GM23248 (cell line): ENCODE measurements around the gene SMARCA2. TPM values are rescaled to one million over a fixed set of nuclear protein-coding genes. Genes with fewer than 3 reads are reported as not detected.
"Not testable (repeated sequence)": the region's sequence is repeated elsewhere in the genome, so short reads cannot be mapped to it uniquely, and the experiment has no call there.

Source experiments
- DNase-seq: peaks from one replicate; pipeline ENCODE4 v3.0.0-alpha.2; 2015
- H2AFZ ChIP-seq: fragments of 200-600 bp; sonication (generic); 2 replicates; pipeline ENCODE4 v1.6.1; 2016; ENCODE audit warnings: antibody characterized with exemption
- H3F3A ChIP-seq: fragments of 200-600 bp; sonication (generic); 2 replicates; pipeline ENCODE4 v1.6.1; 2016; ENCODE audit warnings: mild to moderate bottlenecking, antibody characterized with exemption, mixed run types; ENCODE audit not compliant: insufficient read depth
- H3K27ac ChIP-seq: fragments of 200-600 bp; sonication (generic); 2 replicates; pipeline ENCODE4 v1.5.1; 2016; ENCODE audit warnings: mild to moderate bottlenecking
- H3K27me3 ChIP-seq: fragments of 200-600 bp; sonication (generic); replicated peaks from 2 replicates; pipeline ENCODE4 v1.6.1; 2016; ENCODE audit warnings: mild to moderate bottlenecking; ENCODE audit not compliant: insufficient read depth
- H3K36me3 ChIP-seq: fragments of 200-600 bp; sonication (generic); 2 replicates; pipeline ENCODE4 v1.6.1; 2016; ENCODE audit warnings: low read depth, mild to moderate bottlenecking
- H3K4me1 ChIP-seq: fragments of 200-600 bp; sonication (generic); 2 replicates; pipeline ENCODE4 v1.6.1; 2016; ENCODE audit warnings: mild to moderate bottlenecking; ENCODE audit not compliant: insufficient read depth
- H3K4me2 ChIP-seq: fragments of 200-600 bp; sonication (generic); one replicate; pipeline ENCODE4 v1.6.1; 2016; ENCODE audit warnings: mild to moderate bottlenecking; ENCODE audit not compliant: unreplicated experiment
- H3K4me3 ChIP-seq: fragments of 200-600 bp; sonication (generic); 2 replicates; pipeline ENCODE4 v1.5.1; 2016; ENCODE audit warnings: mild to moderate bottlenecking
- H3K79me2 ChIP-seq: fragments of 200-600 bp; sonication (generic); 2 replicates; pipeline ENCODE4 v1.6.1; 2016; ENCODE audit warnings: mild to moderate bottlenecking; ENCODE audit not compliant: insufficient read depth
- H3K9ac ChIP-seq: fragments of 200-600 bp; sonication (generic); 2 replicates; pipeline ENCODE4 v1.6.1; 2016; ENCODE audit warnings: mild to moderate bottlenecking
- H3K9me2 ChIP-seq: fragments of 200-600 bp; sonication (generic); 2 replicates; pipeline ENCODE4 v1.6.1; 2016; ENCODE audit warnings: mixed run types, mild to moderate bottlenecking, moderate library complexity; ENCODE audit not compliant: insufficient read depth
- H3K9me3 ChIP-seq: fragments of 200-600 bp; sonication (generic); one replicate; pipeline ENCODE4 v1.6.1; 2017; ENCODE audit warnings: low read depth
- H4K20me1 ChIP-seq: fragments of 200-600 bp; sonication (generic); 2 replicates; pipeline ENCODE4 v1.6.0; 2016; ENCODE audit not compliant: insufficient read depth
- EZH2 ChIP-seq: fragments of 200-600 bp; sonication (generic); IDR thresholded peaks from 2 replicates; pipeline ENCODE4 v1.6.1; 2018; ENCODE audit warnings: antibody characterized with exemption, mild to moderate bottlenecking; ENCODE audit not compliant: insufficient read depth, poor library complexity, severe bottlenecking
- EZH2phosphoT487 ChIP-seq: fragments of 200-600 bp; sonication (generic); IDR thresholded peaks from 2 replicates; pipeline ENCODE4 v1.6.1; 2018; ENCODE audit warnings: antibody characterized with exemption, moderate library complexity, mild to moderate bottlenecking, low read depth; ENCODE audit not compliant: insufficient read depth
- WGBS, 2 experiments: methylation state at CpG; one replicate each; pipeline ENCODE4 v1.1.6; 2015 to 2017; ENCODE audit warnings: low lambda C conversion rate in 2 of 2, low coverage in 1 of 2; ENCODE audit errors: missing lambda C conversion rate in 2 of 2; 5-methylcytosine and 5-hydroxymethylcytosine counted together
- in situ Hi-C: fragments of 300-500 bp; cut with MboI; formaldehyde crosslinking; loops from 2 replicates; pipeline ENCODE4 v1.15.0; 2020
- polyA plus RNA-seq: library from polyadenylated mRNA; unstranded; fragments of >200 nt; fragmentation: Nextera tagmentation; extraction: Ambion mirVana; gene quantifications from 2 replicates; pipeline ENCODE4 v1.2.1, GENCODE V29; 2016
- total RNA-seq: library from RNA; depleted of rRNA; stranded (reverse); fragments of >200 nt; shearing (Covaris generic); gene quantifications from 2 replicates; pipeline ENCODE4 v1.2.3, GENCODE V29; 2014

Gene SMARCA2
- total and polyA plus RNA-seq, 2 experiments from 2014 or later: 26.7 to 47.4 TPM

DNA sequence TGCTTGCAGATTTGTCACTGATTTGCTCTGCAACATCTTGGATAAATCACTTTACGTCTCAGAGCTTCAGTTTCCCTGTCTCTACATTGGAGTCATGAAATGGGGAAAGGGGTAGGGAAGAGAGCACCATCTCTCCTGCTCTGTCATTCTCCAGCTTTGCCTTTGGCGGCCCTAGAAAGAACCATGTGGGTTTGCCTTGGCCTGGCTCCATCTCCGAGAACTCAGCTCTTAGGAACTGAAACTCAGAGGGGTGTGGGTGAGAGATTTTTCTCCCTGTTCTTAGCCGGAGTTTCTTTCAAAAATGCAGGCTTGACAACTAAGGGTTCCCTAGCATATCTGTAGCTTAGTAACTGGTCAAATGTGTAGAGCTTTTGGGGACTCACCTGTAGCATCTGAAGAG lies 123.5 kb downstream of the SMARCA2 start:
- Histone ChIP-seq H3K27ac (no peak overlapping the region), H3K4me2 (no peak overlapping the region), H3K4me3 (no peak overlapping the region), H3K4me1 (peaks cover 9% of the 10 kb centered on the region; the same call in 1 of the 2 replicates), H4K20me1 (no peaks in the 10 kb centered on the region; the same call in 1 of the 2 replicates), H3K9me3 (no peaks in the 10 kb centered on the region), H3K79me2 (peaks cover 54% of the 10 kb centered on the region), H3K36me3 (no peaks in the 10 kb centered on the region), H3K27me3 (no peaks in the 10 kb centered on the region), H3F3A (no peaks in the 10 kb centered on the region), H3K9me2 (no peaks in the 10 kb centered on the region; the same call in 1 of the 2 replicates), H2AFZ (no peak overlapping the region), H3K9ac (no peak overlapping the region)
- in situ Hi-C loops: no loop called here
- 96 to 97% methylated on average over 4 of the region's 4 CpGs for WGBS, 2 experiments
- no peak for TF ChIP-seq EZH2
- no peak for DNase-seq

- Histone ChIP-seq H3K9ac (no peak overlapping the region), H4K20me1 (no peaks in the 10 kb centered on the region; the same call in 1 of the 2 replicates), H3K27ac (no peak overlapping the region), H2AFZ (no peak overlapping the region), H3K9me2 (no peaks in the 10 kb centered on the region; the same call in 1 of the 2 replicates), H3K27me3 (no peaks in the 10 kb centered on the region), H3F3A (no peaks in the 10 kb centered on the region), H3K79me2 (peaks cover 48% of the 10 kb centered on the region; the same call in 1 of the 2 replicates), H3K4me1 (no peaks in the 10 kb centered on the region), H3K9me3 (no peaks in the 10 kb centered on the region), H3K4me3 (no peak overlapping the region), H3K36me3 (no peaks in the 10 kb centered on the region), H3K4me2 (no peak overlapping the region)
- TF ChIP-seq EZH2phosphoT487 (no peak), EZH2 (no peak)
- 95 to 96% methylated on average over 4 of the region's 4 CpGs for WGBS, 2 experiments
- in situ Hi-C loops: no loop called here
- no peak for DNase-seq
Measured at GRCh38 chr9:2140600-2141223, 125.6 kb downstream of the SMARCA2 start.

DNA sequence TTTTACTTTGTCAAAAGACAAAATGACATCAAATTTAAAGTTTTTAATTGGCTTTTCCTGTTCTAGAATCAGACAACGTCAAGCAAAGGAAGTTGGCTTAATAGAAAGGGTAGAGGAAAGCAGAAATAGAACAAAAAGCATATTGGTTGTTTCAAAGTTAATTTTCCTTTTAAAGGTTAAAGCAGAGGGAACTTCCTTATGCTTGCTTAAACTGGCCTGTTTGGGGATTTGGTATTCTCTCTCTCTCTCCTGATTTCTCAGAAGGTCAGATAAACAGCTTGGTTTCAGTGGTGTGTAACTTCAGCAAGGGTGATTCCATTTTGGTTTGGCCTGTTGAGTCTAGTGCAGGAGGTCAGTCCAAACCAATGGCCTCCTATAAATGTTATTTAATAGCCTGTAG lies 127.1 kb downstream of the SMARCA2 start:
- no peaks in the 10 kb centered on the region for H3F3A ChIP-seq
- no peaks in the 10 kb centered on the region; the same call in 1 of the 2 replicates for H4K20me1 ChIP-seq
- H3K9me2 ChIP-seq: no peaks in the 10 kb centered on the region; the same call in 1 of the 2 replicates
- no peaks in the 10 kb centered on the region for H3K4me1 ChIP-seq
- no peak overlapping the region for H3K4me2 ChIP-seq
- in situ Hi-C loops: no loop called here
- no peak overlapping the region for H3K9ac ChIP-seq
- peaks cover 48% of the 10 kb centered on the region; the same call in 1 of the 2 replicates for H3K79me2 ChIP-seq
- WGBS, 2 experiments: 46 to 62% methylated on average over 1 of the region's 1 CpG
- no peak for DNase-seq
- H3K4me3 ChIP-seq: no peak overlapping the region
- no peaks in the 10 kb centered on the region for H3K27me3 ChIP-seq
- no peak overlapping the region for H3K27ac ChIP-seq
- no peaks in the 10 kb centered on the region for H3K36me3 ChIP-seq
- no peaks in the 10 kb centered on the region for H3K9me3 ChIP-seq
- no peak overlapping the region for H2AFZ ChIP-seq
- no peak for TF ChIP-seq EZH2phosphoT487
- no peak for TF ChIP-seq EZH2

- no peak overlapping the region for H3K9ac ChIP-seq
- DNase-seq: no peak
- H3K27me3 ChIP-seq: no peaks in the 10 kb centered on the region
- peaks cover 43% of the 10 kb centered on the region for H3K79me2 ChIP-seq
- in situ Hi-C loops: loop anchor here (5.0 kb wide), 1 partner anchor 583 kb away; no protein-coding TSS in a partner anchor
- no peaks in the 10 kb centered on the region for H3K9me3 ChIP-seq
- no peak overlapping the region for H2AFZ ChIP-seq
- WGBS, 2 experiments: 98 to 100% methylated on average over 3 of the region's 3 CpGs
- no peak for TF ChIP-seq EZH2phosphoT487
- H3K27ac ChIP-seq: no peak overlapping the region
- no peaks in the 10 kb centered on the region for H3F3A ChIP-seq
- no peaks in the 10 kb centered on the region; the same call in 1 of the 2 replicates for H4K20me1 ChIP-seq
- H3K36me3 ChIP-seq: no peaks in the 10 kb centered on the region
- no peaks in the 10 kb centered on the region for H3K4me1 ChIP-seq
- no peaks in the 10 kb centered on the region for H3K9me2 ChIP-seq
- H3K4me2 ChIP-seq: no peak overlapping the region
- H3K4me3 ChIP-seq: no peak overlapping the region
Measured at GRCh38 chr9:2144619-2145018, 129.5 kb downstream of the SMARCA2 start.

DNA sequence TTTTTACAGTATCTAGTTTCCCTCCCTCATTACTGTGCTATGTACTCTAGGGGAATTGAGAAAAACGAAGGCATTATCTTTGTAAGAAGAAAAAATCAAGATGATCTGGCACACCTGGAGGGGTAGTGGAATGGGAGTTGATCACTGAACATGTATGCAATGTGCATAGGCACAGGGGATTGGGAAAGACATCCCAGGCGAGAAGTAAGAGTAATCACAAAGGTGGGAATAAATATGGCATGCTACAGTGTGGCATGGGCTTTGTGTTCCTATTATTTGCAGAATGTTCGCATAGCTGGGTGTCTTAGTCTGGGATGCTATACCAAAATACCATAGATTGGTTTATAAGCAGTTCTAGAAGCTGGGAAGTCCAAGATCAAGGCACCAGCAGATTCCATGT lies 130.6 kb downstream of the SMARCA2 start:
- in situ Hi-C loops: loop anchor here (5.0 kb wide), 1 partner anchor 582 kb away; no protein-coding TSS in a partner anchor

GRCh38 chr9:2146700-2147099 lies 131.6 kb downstream of the SMARCA2 start:
- H3K9me2 ChIP-seq, H4K20me1 ChIP-seq, DNase-seq, H3K36me3 ChIP-seq, H3K4me1 ChIP-seq, H3K9me3 ChIP-seq, H2AFZ ChIP-seq, H3F3A ChIP-seq, H3K9ac ChIP-seq, H3K4me3 ChIP-seq, H3K4me2 ChIP-seq, H3K27me3 ChIP-seq, H3K27ac ChIP-seq: not testable (repeated sequence)
- in situ Hi-C loops: loop anchor here (5.0 kb wide), 1 partner anchor 581 kb away; no protein-coding TSS in a partner anchor
- peaks cover 53% of the 10 kb centered on the region for H3K79me2 ChIP-seq

More for the DNA sequence above, 130.6 kb downstream of the SMARCA2 start:
- Histone ChIP-seq H3K36me3 (no peaks in the 10 kb centered on the region), H3K4me1 (no peaks in the 10 kb centered on the region), H3K9ac (no peak overlapping the region), H2AFZ (no peak overlapping the region), H3K27me3 (no peaks in the 10 kb centered on the region), H3K4me2 (no peak overlapping the region), H3K9me2 (no peaks in the 10 kb centered on the region), H3F3A (no peaks in the 10 kb centered on the region), H3K4me3 (no peak overlapping the region), H3K79me2 (peaks cover 54% of the 10 kb centered on the region), H4K20me1 (no peaks in the 10 kb centered on the region; the same call in 1 of the 2 replicates), H3K9me3 (no peaks in the 10 kb centered on the region), H3K27ac (no peak overlapping the region)
- 94 to 96% methylated on average over 3 of the region's 3 CpGs for WGBS, 2 experiments
- no peak for DNase-seq
- TF ChIP-seq EZH2phosphoT487 (no peak), EZH2 (no peak)
